ENCODE results near the gene OVOL3. TPM values are rescaled to one million over a fixed set of nuclear protein-coding genes. Genes with fewer than 3 reads are reported as not detected.
"Not testable (repeated sequence)": the region's sequence is repeated elsewhere in the genome, so short reads cannot be mapped to it uniquely, and the experiment has no call there.

Gene OVOL3
- polyA plus RNA-seq, 1 donor: 0.09 TPM

DNA sequence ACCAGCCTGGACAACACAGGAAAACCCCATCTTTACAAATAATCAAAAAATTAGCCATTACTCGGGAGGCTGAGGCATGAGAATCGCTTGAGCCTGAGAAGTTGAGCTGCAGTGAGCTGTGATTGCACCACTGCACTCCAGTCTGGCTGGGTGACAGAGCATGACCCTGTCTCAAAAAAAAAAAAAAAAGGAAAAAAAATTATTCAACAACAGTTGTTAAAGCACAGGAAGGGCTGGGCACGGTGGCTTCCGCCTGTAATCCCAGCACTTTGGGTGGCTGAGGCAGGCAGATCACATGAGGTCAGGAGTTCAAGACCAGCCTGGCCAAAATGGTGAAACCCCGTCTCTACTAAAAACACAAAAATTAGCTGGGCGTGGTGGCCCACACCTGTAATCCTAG is 20.3 kb downstream of the OVOL3 start:
- not testable (repeated sequence) for DNase-seq; H3K4me1 ChIP-seq (ENCODE audit: control insufficient read depth, insufficient read depth, low read length); H3K27ac ChIP-seq (ENCODE audit: low read length); H3K36me3 ChIP-seq (ENCODE audit: control insufficient read depth, insufficient read depth, low read length); H3K9me3 ChIP-seq (ENCODE audit: control insufficient read depth, low read depth, low read length); H3K4me3 ChIP-seq (ENCODE audit: low read length); H3K27me3 ChIP-seq (ENCODE audit: control insufficient read depth, insufficient read depth, low read length)
- 100% methylated on average over 1 of the region's 6 CpGs for WGBS (ENCODE audit: insufficient coverage, low lambda C conversion rate)

- H3K27ac ChIP-seq (ENCODE audit: low read length); H3K4me3 ChIP-seq (ENCODE audit: low read length); DNase-seq; H3K36me3 ChIP-seq (ENCODE audit: control insufficient read depth, insufficient read depth, low read length); H3K9me3 ChIP-seq (ENCODE audit: control insufficient read depth, low read depth, low read length); H3K4me1 ChIP-seq (ENCODE audit: control insufficient read depth, insufficient read depth, low read length); H3K27me3 ChIP-seq (ENCODE audit: control insufficient read depth, insufficient read depth, low read length): not testable (repeated sequence)
- WGBS (ENCODE audit: insufficient coverage, low lambda C conversion rate): no CpG with 5 or more reads among the region's 4 CpGs
Measured at GRCh38 chr19:36134867-36135266, 23.9 kb downstream of the OVOL3 start.

GRCh38 chr19:36136964-36137686 is 26.2 kb downstream of the OVOL3 start:
- WGBS (ENCODE audit: insufficient coverage, low lambda C conversion rate): 100% methylated on average over 2 of the region's 12 CpGs
- Histone ChIP-seq H3K9me3 (ENCODE audit: control insufficient read depth, low read depth, low read length) (no peaks in the 10 kb centered on the region), H3K27me3 (ENCODE audit: control insufficient read depth, insufficient read depth, low read length) (no peaks in the 10 kb centered on the region), H3K36me3 (ENCODE audit: control insufficient read depth, insufficient read depth, low read length) (peaks cover 5% of the 10 kb centered on the region), H3K4me1 (ENCODE audit: control insufficient read depth, insufficient read depth, low read length) (peaks cover 14% of the 10 kb centered on the region), H3K4me3 (ENCODE audit: low read length) (no peak overlapping the region), H3K27ac (ENCODE audit: low read length) (peak overlapping the region; percentile 14)
- DNase-seq: peak in 1 of 2 donors; percentile 44

GRCh38 chr19:36139120-36139472 is 28.2 kb downstream of the OVOL3 start:
- no peak for DNase-seq
- 71% methylated on average over 2 of the region's 7 CpGs for WGBS (ENCODE audit: insufficient coverage, low lambda C conversion rate)
- Histone ChIP-seq H3K27me3 (ENCODE audit: control insufficient read depth, insufficient read depth, low read length) (no peaks in the 10 kb centered on the region), H3K36me3 (ENCODE audit: control insufficient read depth, insufficient read depth, low read length) (peaks cover 17% of the 10 kb centered on the region), H3K4me3 (ENCODE audit: low read length) (peak overlapping the region; percentile 98), H3K27ac (ENCODE audit: low read length) (peak overlapping the region; percentile 98), H3K4me1 (ENCODE audit: control insufficient read depth, insufficient read depth, low read length) (peaks cover 14% of the 10 kb centered on the region), H3K9me3 (ENCODE audit: control insufficient read depth, low read depth, low read length) (no peaks in the 10 kb centered on the region)

GRCh38 chr19:36139473-36140303 is 28.7 kb downstream of the OVOL3 start, which contains the start of gene CAPNS1:
TSS of gene CAPNS1 (plus strand) at chr19:36140066. CDS start at chr19:36141012, 946 bp downstream.
- no CpG with 5 or more reads among the region's 75 CpGs for WGBS (ENCODE audit: insufficient coverage, low lambda C conversion rate)

GRCh38 chr19:36140304-36141038 is 29.5 kb downstream of the OVOL3 start:
- WGBS (ENCODE audit: insufficient coverage, low lambda C conversion rate): no CpG with 5 or more reads among the region's 31 CpGs
- H3K4me1 ChIP-seq (ENCODE audit: control insufficient read depth, insufficient read depth, low read length): peaks cover 14% of the 10 kb centered on the region
- DNase-seq: peak; percentile 38 to 73

More at GRCh38 chr19:36139473-36140303, 28.7 kb downstream of the OVOL3 start, which contains the start of gene CAPNS1:
- peak; percentile 98 to 99 for DNase-seq
- Histone ChIP-seq H3K9me3 (ENCODE audit: control insufficient read depth, low read depth, low read length) (no peaks in the 10 kb centered on the region), H3K4me1 (ENCODE audit: control insufficient read depth, insufficient read depth, low read length) (peaks cover 14% of the 10 kb centered on the region), H3K27ac (ENCODE audit: low read length) (peak within 1 kb of the TSS; percentile 98), H3K27me3 (ENCODE audit: control insufficient read depth, insufficient read depth, low read length) (no peaks in the 10 kb centered on the region), H3K4me3 (ENCODE audit: low read length) (peak within 1 kb of the TSS; percentile 98), H3K36me3 (ENCODE audit: control insufficient read depth, insufficient read depth, low read length) (peaks cover 23% of the 10 kb centered on the region)

DNA sequence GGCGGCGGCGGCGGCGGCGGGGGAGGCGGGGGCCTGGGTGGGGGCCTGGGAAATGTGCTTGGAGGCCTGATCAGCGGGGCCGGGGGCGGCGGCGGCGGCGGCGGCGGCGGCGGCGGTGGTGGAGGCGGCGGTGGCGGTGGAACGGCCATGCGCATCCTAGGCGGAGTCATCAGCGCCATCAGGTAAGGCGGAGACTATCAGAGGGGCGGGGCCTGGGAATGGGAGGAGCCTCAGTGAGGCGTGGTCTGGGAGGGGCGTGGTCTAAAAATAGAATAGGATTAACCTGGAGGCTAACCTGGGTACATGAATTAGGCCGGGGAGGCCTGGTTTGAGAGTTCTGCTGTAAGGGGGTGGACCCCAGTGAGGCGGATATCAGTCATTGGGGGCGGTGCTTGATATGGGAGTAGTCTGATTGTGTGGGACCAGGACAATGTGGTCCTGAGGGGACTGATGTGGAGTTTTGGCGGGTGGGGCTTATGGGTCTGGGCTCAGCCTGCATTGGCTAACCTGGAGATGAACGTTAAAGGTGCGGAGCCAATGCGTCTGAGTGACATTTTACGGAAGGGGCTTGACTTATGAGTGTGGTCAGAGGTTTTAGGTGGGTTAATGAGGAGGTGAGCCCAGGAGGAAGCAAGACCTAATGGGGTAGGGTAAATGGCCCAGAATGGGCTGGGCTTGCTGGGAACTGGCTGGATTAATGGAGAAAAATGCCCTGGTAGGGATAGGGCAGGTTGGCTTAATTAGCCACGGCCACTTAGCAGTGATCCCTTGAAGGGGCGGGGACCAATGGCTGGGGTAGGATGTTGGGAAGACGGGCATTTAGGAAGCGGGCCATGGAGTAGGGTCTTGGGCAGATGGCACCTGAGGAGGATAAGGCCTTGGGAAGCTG is 30.3 kb downstream of the OVOL3 start:
- DNase-seq: peak; percentile 76 to 85
- peaks cover 38% of the 10 kb centered on the region for H3K36me3 ChIP-seq (ENCODE audit: control insufficient read depth, insufficient read depth, low read length)
- peaks cover 14% of the 10 kb centered on the region for H3K4me1 ChIP-seq (ENCODE audit: control insufficient read depth, insufficient read depth, low read length)
- no CpG with 5 or more reads among the region's 42 CpGs for WGBS (ENCODE audit: insufficient coverage, low lambda C conversion rate)
- H3K27me3 ChIP-seq (ENCODE audit: control insufficient read depth, insufficient read depth, low read length): no peaks in the 10 kb centered on the region
- no peaks in the 10 kb centered on the region for H3K9me3 ChIP-seq (ENCODE audit: control insufficient read depth, low read depth, low read length)
- peak overlapping the region; percentile 98 for H3K4me3 ChIP-seq (ENCODE audit: low read length)
- H3K27ac ChIP-seq (ENCODE audit: low read length): peak overlapping the region; percentile 98

More at GRCh38 chr19:36140304-36141038, 29.5 kb downstream of the OVOL3 start:
- H3K36me3 ChIP-seq (ENCODE audit: control insufficient read depth, insufficient read depth, low read length): peaks cover 30% of the 10 kb centered on the region
- peak overlapping the region; percentile 98 for H3K4me3 ChIP-seq (ENCODE audit: low read length)
- H3K9me3 ChIP-seq (ENCODE audit: control insufficient read depth, low read depth, low read length): no peaks in the 10 kb centered on the region
- H3K27ac ChIP-seq (ENCODE audit: low read length): peak overlapping the region; percentile 98
- no peaks in the 10 kb centered on the region for H3K27me3 ChIP-seq (ENCODE audit: control insufficient read depth, insufficient read depth, low read length)

DNA sequence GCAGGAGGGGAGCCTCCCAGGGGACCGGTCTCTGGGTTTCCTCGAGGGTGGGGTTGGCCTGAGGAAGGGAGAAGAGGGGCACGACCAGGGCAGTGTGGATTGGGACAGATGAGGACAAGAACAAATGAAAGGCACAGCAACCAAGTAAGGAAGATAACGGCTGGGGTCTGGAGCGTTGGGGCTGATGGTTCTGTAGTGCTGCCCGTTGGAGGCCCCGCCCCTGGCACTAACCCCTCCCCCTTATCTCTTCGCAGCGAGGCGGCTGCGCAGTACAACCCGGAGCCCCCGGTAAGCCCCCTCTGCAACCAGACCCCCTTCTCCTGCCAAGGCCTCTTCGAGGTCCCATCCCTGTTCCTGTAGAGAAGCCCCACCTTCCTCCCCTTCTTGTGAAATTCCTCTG is 31.1 kb downstream of the OVOL3 start:
- no peak for DNase-seq
- H3K9me3 ChIP-seq (ENCODE audit: control insufficient read depth, low read depth, low read length): no peaks in the 10 kb centered on the region
- no peaks in the 10 kb centered on the region for H3K27me3 ChIP-seq (ENCODE audit: control insufficient read depth, insufficient read depth, low read length)
- WGBS (ENCODE audit: insufficient coverage, low lambda C conversion rate): 100% methylated on average over 2 of the region's 14 CpGs
- no peak overlapping the region for H3K4me3 ChIP-seq (ENCODE audit: low read length)
- H3K27ac ChIP-seq (ENCODE audit: low read length): no peak overlapping the region
- H3K36me3 ChIP-seq (ENCODE audit: control insufficient read depth, insufficient read depth, low read length): peaks cover 45% of the 10 kb centered on the region
- peaks cover 11% of the 10 kb centered on the region for H3K4me1 ChIP-seq (ENCODE audit: control insufficient read depth, insufficient read depth, low read length)

DNA sequence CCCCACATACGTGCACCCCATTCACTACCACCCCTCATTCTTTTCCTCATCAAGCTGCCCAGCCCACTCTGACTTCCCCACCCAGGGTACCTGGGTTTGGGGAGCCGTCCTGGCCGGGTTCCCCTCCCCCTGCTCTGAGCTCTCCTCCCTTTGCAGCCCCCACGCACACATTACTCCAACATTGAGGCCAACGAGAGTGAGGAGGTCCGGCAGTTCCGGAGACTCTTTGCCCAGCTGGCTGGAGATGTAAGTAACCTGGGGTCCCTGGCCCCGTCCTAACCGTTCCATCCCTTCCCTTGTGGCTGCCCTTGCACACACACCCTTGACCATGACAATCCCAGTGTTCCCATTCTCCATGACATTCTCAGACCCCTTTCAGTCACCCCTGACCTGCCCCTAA is 31.6 kb downstream of the OVOL3 start:
- H3K36me3 ChIP-seq (ENCODE audit: control insufficient read depth, insufficient read depth, low read length): peaks cover 48% of the 10 kb centered on the region

More for the DNA sequence above, 31.6 kb downstream of the OVOL3 start:
- H3K27me3 ChIP-seq (ENCODE audit: control insufficient read depth, insufficient read depth, low read length): no peaks in the 10 kb centered on the region
- no CpG with 5 or more reads among the region's 9 CpGs for WGBS (ENCODE audit: insufficient coverage, low lambda C conversion rate)
- no peak overlapping the region for H3K4me3 ChIP-seq (ENCODE audit: low read length)
- no peak for DNase-seq
- H3K4me1 ChIP-seq (ENCODE audit: control insufficient read depth, insufficient read depth, low read length): peaks cover 11% of the 10 kb centered on the region
- no peaks in the 10 kb centered on the region for H3K9me3 ChIP-seq (ENCODE audit: control insufficient read depth, low read depth, low read length)
- no peak overlapping the region for H3K27ac ChIP-seq (ENCODE audit: low read length)
